Stomach (tissue), 4 donors: Measurements from ENCODE around the gene CCL22.

ENCODE experiments used
- CTCF ChIP-seq, 7 experiments: fragments of 450-650 bp in 4 of 7; fragments of 200-600 bp in 3 of 7; sonication (generic) in 3 of 7; IDR thresholded peaks; one replicate each; pipeline ENCODE4 v1.5.1; 2016 to 2019; ENCODE audit warnings: antibody characterized with exemption in 7 of 7, control low read depth in 2 of 7, mild to moderate bottlenecking in 1 of 7
- POLR2A ChIP-seq, 4 donors: fragments of 450-650 bp; IDR thresholded peaks; one replicate each; pipeline ENCODE4 v1.6.1; 2016; ENCODE audit warnings: antibody characterized with exemption in 4 of 4, control low read depth in 2 of 4, mild to moderate bottlenecking in 1 of 4, moderate library complexity in 1 of 4
- POLR2AphosphoS5 ChIP-seq, 3 donors: sonication (generic); formaldehyde crosslinking; IDR thresholded peaks; one replicate each; pipeline ENCODE4 v1.6.1; 2016; ENCODE audit warnings: antibody characterized with exemption in 3 of 3

GRCh38 chr16:57403965-57404817 lies 45.6 kb downstream of the CCL22 start, which contains the start of gene CCL17:
- TF ChIP-seq CTCF (IDR thresholded peaks at IDR 0.05) (no peak), POLR2A (IDR thresholded peaks at IDR 0.05) (no peak), POLR2AphosphoS5 (IDR thresholded peaks at IDR 0.05) (no peak)
